ENCODE measurements around the gene SART3. TPM values are rescaled to one million over a fixed set of nuclear protein-coding genes. Genes with fewer than 3 reads are reported as not detected.

Gene SART3
- total and polyA plus RNA-seq, 2 of the 8 experiments (the other 6 are each of a cell fraction or from before 2014, with no cell fraction given), result 16.0 to 103 TPM

GRCh38 chr12:108597559-108598471 is 36.8 kb upstream of the SART3 start, which contains the start of gene TMEM119 (continued):
- TF ChIP-seq SUZ12 (IDR thresholded peaks at IDR 0.05; ENCODE audit: low read length) (no peak), TAF7 (optimal IDR thresholded peaks at IDR 0.05; ENCODE audit: borderline replicate concordance, low read depth, low read length) (no peak), TEAD4 (IDR thresholded peaks at IDR 0.05; ENCODE audit: low read depth, low read length) (no peak), SIRT6 (IDR thresholded peaks at IDR 0.05; ENCODE audit: low read length) (no peak), CHD1 (IDR thresholded peaks at IDR 0.05; ENCODE audit: low read depth, low read length) (no peak)

Data from H1 (cell line).